Amygdala (tissue), 56 donors: ENCODE results near the gene FRMD5.

Experiments
- DNase-seq, 56 donors: peaks; one replicate each; lab custom pipeline; 2025; lab: John Stamatoyannopoulos, UW

Gene FRMD5

DNA sequence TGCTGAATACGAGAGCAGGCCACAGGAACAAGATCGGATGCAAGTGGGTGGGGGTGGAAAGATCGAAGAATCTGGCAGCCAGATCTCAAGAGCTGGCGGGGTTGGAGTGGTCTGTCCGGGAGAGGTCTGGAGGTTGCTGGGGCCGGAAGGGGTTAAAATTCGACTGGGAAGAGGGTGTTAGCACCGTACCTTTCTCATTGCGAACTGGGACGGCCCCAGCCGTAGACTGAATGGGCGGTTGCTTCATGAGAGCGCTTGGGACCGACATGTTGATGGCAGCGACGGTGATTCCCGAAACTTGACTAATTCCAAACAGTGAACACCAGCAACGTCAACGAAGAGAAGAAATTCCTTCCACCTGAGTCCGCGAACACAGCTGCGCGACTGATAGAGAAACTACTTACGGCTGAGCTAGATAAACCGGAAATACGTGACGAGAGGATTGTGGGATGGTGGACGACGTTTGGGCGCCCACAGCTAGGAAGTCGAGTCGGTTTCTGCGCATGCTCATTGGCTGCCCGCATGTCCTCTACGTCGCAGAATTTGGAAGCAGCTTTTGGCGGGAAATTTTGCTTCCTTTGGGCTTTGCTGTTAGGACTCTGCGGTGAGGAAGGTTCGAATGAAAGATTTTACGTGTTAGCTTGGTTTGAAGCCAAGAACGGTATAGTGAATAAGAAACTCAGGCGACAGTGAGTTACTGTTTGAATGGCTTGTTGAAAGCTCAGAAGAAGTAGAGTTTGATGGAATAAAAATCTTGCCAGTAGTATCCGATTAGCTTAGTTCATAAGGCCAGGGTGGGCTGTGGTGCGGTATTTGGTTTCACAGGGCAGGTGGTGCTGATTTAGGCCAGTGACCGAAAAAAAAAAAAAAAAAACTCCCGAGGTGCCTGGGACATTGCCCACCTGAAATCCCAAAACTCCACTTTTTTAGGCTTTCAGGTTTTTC lies 370.5 kb downstream of the FRMD5 start, which contains the start of gene MFAP1:
Gene MFAP1 (minus strand): TSS at position 389 of the 945 bp plus-strand sequence. CDS start 121 bp downstream, at position 268.
- DNase-seq: peak; percentile 48 to 97 (median 88)

DNA sequence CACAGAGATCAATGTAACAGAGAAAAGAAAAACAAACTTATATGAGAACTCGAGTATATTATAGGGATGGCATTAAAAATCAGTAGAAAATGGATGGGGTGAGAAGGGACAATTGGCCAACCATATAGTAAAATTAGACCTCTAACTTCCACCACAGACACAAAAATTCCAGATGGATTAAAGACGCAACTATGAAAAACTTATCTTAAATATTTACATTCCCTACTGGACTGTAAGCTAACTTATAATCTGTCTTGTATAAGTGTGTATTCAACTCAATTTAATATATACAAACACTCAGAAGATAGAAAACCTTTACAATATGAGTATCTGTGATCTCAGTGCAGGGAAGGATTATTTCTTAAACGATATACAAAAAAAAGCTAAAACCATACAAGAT lies 373.6 kb downstream of the FRMD5 start:
- DNase-seq: no peak
